ENCODE results near the gene GSTM4.

GSTM4 gene

DNA sequence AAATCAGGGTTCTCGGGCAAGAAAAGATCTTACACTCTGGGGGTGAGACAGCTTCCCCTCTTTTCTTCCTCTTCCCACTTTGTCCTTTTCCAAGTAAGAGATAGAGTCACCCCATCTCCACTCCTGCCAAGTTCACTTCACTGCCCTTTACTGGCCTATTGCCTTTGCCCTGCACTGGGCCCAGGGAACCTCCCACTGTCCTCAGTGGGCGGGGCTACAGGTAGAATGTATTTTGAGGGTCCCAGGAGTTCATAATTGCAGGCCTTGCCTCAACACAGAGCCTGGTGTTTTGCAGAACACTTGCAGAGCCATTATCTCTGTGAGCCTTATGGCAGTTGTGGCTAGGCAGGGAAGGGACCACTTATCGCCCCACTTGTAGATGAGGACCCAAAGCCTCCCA, 33.0 kb upstream of the GSTM4 start:
- intact Hi-C loops (cut with DNase I): loop anchor here (5.0 kb wide), 1 partner anchor 76 kb away; the partner anchor contains the start of gene GNAI3
- no peak for DNase-seq

DNA sequence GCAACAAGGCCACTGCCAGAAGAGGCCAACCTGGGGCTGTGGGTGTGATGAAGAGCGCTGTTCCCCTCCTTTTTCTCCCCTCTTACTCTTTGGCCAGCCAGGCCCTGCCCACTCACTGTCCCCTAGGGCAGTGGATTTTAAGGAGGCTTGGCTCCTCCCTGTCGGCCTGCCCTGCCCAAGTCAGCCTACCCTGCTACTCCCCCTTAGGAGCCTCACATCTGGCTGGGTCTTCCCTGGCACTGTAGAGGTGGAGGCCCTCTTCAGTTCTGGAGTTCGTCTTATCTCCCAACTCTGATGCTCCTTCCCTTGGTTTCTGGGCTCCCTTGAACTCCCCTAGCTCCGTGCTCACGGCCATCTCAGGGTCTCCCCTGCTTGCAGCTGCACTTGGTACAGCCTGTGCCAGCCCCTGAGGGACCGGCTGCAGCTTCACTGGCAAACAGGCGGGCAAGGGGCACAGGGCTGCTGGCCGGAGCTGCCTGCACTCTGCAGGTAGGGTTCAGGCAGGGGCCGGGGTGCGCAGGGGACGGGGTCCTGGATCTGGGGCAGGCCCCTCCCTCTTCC, 32.2 kb upstream of the GSTM4 start:
- peak in 16 of 42 donors; percentile 35 to 78 (median 56) for DNase-seq
- intact Hi-C loops (cut with DNase I): loop anchor here (5.0 kb wide), 1 partner anchor 76 kb away; the partner anchor contains the start of gene GNAI3

DNA sequence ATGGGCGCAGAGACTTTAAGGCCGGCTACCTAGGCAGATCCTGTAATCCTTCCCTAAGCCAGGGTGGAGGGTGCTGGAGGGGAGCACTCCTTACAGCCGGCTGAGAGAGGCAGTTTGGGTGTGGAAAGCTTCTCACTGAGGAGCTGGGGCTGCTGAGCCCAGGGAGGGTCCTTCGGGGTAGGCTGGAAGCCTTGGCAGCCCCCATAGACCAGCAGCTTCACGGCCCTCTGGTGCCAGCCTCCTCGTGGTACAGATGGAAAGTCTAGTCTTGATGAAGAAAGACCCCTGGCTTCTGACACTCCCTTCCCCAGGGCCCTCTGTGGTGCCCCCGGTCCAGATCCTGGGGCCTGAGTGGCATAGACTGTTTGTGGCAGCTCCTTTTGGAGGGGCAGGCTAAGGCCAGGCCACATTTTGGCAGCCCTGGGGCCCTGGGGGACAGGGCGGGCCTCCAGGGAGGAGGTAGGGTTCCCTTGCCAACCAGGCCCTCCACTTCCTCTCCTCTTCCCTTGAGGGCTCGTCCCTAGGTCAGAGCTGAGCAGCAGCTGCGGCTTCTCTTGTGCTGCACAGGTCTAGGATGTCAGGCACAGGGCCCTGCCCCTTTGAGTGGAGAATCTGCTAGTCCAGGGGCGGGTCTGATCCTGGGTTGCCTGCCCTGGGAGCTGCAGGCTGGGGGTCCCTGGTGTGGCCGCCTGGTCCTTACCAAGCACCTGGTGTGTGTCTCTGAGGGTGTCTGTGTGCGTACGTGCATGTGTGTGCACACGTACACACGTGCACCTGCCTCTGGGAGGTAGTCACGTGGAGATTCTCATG, 31.5 kb upstream of the GSTM4 start:
- intact Hi-C loops (cut with DNase I): loop anchor here (5.0 kb wide), 1 partner anchor 77 kb away; the partner anchor contains the start of gene GNAI3
- DNase-seq: peak in 1 of 42 donors; percentile 35

DNA sequence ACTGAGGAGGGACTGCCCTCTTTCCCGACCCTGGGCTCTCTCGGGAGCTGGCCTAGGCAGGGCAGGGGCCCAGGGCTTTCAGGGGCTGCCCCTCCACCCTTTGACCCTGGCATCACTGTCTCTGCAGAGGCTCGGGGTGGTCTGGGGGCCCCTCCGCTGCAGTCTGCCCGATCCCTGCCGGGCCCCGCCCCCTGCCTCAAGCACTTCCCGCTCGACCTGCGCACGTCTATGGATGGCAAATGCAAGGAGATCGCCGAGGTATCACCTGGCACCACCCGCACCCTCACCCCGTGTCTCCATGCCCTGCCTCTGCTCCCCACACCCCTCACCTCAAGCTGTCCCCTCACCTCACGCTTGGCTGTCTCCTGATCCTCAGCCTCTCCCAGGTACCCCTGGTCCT, 30.7 kb upstream of the GSTM4 start:
- DNase-seq: peak in 1 of 42 donors; percentile 34
- intact Hi-C loops (cut with DNase I): no loop called here

DNA sequence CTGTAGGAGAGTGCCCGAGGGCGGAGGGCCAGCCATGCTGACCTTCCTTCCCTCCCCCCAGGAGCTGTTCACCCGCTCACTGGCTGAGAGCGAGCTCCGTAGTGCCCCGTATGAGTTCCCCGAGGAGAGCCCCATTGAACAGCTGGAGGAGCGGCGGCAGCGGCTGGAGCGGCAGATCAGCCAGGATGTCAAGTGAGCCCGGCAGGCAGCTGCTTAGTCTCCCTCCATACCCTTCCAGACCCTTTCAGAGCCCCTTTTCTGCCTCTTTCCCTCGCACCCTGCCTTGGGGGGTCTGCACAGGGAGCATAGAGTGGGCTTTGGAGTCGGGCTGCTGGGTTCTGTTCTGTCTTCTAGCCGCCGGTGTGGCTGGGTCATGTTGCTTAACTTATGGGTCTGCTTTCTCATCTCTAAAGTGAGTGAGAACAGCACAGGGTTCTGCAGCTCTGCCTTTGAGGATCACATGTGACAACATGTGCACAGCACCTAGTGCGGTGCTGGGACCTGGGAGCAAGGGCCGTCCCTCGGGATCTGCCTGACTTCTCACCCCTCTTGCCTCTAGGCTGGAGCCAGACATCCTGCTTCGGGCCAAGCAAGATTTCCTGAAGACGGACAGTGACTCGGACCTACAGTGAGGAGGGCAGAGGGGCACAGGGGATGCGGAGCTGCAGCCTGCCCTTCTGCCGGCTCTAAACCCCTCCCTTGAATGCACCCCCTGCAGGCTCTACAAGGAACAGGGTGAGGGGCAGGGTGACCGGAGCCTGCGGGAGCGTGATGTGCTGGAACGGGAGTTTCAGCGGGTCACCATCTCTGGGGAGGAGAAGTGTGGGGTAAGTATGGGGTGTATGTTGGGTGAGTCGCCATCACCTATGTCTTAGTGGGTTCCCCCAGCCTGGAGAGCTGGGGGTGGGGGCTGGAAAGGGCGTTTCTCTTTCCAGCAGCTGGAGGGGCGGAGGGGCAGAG, 30.0 kb upstream of the GSTM4 start:
- peak in 3 of 42 donors; percentile 38 to 58 (median 57) for DNase-seq

DNA sequence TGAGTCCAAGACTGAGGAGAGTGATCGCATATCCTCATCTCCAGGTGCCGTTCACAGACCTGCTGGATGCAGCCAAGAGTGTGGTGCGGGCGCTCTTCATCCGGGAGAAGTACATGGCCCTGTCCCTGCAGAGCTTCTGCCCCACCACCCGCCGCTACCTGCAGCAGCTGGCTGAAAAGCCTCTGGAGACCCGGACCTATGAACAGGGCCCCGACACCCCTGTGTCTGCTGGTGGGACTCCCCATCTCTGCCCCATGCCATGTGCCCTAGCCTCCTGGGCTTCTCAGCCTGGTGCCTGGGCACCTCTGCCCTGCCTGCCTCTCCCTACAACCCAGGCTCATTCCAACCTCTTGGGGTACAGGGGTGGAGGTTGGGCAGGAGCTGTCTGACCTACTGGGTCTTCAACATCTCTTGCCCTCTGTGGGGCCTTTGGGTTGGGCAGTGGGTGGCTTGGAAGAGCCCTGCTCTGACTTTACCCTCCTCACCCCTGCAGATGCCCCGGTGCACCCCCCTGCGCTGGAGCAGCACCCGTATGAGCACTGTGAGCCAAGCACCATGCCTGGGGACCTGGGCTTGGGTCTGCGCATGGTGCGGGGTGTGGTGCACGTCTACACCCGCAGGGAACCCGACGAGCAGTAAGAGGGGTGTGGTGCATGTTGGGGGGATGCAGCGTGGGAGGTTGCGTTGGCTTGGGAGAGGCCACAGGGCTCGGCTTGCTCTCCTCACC, 29.1 kb upstream of the GSTM4 start:
- DNase-seq: peak in 1 of 42 donors; percentile 33
- intact Hi-C loops (cut with DNase I): no loop called here

More for the DNA sequence above, 30.0 kb upstream of the GSTM4 start:
- intact Hi-C loops (cut with DNase I): no loop called here

DNA sequence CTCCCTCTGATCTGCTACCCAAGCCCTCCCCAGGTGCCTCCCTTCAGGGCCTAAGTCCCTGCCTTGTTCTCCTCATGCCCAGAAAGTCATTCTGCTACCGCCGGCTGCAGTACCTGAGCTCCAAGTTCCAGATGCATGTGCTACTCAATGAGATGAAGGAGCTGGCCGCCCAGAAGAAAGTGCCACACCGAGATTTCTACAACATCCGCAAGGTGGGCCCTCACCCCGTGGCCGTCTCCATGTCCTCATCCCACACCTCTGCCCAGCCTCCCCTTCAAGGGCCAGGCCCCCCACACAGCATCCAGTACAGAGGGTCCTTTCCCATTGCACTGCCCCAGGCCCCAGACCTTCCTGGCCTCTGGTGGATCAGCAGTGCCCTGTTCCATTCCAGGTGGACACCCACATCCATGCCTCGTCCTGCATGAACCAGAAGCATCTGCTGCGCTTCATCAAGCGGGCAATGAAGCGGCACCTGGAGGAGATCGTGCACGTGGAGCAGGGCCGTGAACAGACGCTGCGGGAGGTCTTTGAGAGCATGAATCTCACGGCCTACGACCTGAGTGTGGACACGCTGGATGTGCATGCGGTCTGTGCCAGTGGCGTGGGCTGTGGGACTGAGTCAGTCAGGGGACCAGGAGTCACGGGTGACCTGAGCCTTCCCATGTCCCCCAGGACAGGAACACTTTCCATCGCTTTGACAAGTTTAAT, 28.1 kb upstream of the GSTM4 start:
- intact Hi-C loops (cut with DNase I): no loop called here
- no peak for DNase-seq

DNA sequence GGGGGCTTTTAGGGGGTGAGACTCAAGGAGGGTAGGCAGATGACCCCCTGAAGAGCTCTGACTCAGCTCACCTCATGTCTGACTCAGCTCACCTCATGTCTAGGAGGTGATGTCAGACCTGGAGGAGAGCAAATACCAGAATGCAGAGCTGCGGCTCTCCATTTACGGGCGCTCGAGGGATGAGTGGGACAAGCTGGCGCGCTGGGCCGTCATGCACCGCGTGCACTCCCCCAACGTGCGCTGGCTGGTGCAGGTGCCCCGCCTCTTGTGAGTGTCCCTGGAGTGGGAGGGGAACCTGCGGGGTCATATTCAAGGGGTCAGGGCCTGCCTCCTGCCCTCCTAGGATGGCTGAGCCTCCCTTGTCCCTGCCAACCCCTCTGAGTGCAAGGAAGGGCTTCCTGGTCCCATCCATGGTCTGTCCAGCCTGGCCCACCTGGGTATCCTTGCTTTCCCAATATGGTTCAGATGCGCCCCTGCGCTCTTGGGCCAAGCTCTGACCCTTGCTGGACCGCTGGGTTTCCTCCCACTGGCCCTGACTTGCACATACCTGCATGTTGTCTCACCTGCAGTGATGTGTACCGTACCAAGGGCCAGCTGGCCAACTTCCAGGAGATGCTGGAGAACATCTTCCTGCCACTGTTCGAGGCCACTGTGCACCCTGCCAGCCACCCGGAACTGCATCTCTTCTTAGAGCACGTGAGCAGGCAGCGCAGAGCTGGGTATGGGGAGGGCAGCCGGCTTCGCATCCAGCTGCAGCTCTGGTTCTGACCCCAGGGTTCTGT, 27.2 kb upstream of the GSTM4 start:
- peak in 35 of 42 donors; percentile 42 to 91 (median 74) for DNase-seq
- intact Hi-C loops (cut with DNase I): no loop called here

DNA sequence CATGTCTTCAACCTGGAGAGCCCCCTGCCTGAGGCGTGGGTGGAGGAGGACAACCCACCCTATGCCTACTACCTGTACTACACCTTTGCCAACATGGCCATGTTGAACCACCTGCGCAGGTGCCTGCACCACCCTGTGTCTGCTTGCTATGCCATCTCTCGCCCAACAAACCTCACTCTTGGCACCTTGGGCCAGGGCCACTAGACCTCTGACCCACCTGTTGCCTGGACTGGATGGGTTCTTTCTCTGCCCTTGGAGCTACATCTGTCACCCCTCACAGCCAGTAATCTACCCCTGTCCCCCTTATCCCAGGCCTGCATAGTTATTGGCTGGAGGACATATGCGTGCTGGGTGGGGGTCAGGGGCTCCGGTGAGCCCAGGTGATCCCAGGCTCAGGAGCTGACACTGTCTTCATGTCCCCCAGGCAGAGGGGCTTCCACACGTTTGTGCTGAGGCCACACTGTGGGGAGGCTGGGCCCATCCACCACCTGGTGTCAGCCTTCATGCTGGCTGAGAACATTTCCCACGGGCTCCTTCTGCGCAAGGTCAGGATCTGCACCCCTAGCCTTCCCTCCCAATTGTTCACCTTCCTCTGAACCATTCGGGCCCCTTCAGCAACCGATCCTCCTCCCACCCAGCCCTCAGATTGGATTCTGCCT, 26.4 kb upstream of the GSTM4 start:
- intact Hi-C loops (cut with DNase I): no loop called here
- no peak for DNase-seq

DNA sequence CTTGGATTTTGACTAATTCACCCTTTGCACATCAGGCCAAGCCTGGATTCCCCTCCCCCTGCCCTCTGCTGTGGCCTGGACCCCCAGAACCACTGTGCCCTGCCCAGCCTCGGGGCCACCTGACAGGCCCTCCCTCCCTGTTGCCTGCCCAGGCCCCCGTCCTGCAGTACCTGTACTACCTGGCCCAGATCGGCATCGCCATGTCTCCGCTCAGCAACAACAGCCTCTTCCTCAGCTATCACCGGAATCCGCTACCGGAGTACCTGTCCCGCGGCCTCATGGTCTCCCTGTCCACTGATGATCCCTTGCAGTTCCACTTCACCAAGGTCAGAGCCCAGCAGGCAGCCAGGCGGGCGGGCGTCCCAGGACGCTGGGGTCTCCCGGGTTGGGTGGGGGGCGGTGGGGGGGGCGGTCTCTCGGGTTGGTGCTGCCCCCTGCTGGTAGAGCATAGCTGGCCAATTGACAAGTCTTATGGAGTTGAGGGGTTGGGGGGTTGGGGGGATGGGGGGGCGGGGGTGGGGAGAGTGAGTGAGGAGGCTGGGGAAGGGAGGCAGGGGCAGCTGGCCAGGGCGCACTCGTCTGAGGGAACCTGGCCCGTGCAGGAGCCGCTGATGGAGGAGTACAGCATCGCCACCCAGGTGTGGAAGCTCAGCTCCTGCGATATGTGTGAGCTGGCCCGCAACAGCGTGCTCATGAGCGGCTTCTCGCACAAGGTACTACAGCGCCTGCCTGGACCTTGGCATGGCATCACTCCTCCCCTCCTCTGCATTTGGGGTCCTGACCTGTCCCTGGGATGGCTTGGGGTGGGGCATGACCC, 25.6 kb upstream of the GSTM4 start:
- intact Hi-C loops (cut with DNase I): no loop called here
- peak in 2 of 42 donors; percentile 55 to 75 for DNase-seq

DNA sequence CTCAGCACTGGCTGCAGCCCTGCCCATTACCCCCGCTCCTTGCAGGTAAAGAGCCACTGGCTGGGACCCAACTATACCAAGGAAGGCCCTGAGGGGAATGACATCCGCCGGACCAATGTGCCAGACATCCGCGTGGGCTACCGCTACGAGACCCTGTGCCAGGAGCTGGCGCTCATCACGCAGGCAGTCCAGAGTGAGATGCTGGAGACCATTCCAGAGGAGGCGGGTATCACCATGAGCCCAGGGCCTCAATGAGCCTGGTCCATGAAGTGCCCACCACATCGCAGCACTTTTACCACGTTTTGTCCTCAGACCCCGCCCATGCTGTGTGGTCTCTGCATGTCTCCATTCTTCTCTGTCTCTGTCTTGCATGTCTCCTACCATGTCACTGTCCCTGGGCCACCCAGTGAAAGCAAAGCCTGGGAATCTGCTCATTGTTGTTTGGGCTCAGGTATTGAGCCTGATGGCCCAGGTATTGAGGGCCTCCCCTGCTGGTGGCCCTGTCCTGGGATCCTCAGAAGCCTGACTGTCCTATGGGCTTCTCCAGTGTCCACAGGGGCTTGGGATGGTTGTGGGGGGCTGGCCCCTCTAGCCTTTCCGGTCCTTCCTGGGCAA, 24.9 kb upstream of the GSTM4 start:
- intact Hi-C loops (cut with DNase I): no loop called here
- peak in 1 of 42 donors; percentile 28 for DNase-seq

DNA sequence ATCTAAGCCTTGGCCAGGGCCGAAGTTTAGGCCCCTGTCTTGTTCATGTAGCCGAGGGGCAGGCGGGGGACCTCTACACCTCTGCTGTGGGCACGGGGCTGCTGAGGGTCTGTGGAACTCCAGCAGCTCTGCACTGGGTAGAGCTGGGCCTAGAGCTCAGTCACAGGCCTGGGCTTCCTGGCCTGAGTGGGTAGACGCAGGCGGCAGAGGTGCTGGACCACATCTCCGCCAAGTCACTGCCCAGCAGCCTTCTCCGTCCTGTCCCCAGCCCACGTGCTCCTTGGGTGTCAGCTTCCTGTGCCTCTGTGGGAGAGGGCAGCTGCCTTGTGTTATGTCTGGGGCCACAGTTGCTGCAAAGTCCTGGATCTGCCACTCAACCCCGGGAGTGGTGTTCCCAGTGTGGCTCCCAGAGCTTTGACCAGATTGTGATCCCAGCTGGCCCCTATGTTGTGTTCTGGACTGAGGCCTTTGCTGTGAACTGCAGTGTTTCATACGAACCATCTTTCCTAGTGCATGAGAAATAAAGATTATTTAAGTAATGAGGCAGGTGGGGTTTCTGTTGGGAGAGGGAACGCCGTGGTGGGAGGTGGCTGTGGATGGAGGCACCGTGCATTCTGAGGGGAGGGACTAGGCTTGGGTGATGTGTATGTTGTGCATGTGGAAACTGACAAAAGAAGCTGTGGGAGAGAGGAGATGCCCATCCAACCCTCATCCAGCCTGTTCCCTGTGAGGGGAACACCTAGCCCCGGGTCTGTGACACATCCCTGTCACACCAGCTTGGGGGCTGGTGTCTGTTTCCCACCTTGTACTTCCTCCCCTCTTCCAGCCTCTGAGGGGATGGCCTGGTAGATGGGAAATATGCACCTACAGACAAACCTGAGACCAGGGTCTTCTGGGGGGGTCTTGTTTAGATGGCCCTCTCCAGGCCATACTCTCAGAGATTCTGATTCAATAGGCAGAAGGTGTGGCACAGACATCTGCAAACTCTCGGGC, 24.1 kb upstream of the GSTM4 start:
- intact Hi-C loops (cut with DNase I): no loop called here
- DNase-seq: peak in 2 of 42 donors; percentile 36 to 39

DNA sequence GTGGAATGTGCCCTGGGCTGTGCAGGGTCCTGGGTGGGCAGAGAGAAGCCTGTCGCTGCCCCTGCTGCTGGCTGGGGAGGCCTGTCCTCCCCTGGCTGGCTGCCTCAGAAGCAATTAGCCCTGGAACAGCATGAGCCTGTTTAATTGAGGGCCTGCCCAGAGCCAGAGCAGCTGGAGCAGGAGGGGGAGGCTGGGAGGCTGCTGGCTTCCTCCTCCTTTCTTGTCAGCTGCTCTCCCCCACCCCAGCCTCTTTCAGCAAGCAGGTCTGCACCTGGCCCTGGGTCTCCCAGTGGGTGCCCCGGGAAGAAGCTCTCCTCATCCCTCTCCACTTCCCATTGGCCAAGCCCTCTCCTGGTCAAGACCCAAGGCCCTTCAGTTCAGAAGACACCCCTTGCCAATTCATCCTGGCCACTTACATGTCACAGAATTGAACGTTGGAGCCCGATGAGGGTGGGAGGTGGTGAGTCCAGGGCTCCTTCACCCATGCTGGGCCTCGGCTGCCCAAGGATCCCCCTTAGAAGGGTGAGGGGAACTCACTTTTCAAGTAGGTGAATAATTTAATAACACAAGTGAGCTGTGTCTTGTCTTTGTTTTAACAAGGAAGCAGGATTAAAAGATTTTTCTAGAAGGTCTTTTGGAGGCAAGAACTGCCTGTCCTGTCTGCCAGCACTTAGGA, 23.1 kb upstream of the GSTM4 start:
- peak in 37 of 42 donors; percentile 44 to 84 (median 70) for DNase-seq
- intact Hi-C loops (cut with DNase I): no loop called here

DNA sequence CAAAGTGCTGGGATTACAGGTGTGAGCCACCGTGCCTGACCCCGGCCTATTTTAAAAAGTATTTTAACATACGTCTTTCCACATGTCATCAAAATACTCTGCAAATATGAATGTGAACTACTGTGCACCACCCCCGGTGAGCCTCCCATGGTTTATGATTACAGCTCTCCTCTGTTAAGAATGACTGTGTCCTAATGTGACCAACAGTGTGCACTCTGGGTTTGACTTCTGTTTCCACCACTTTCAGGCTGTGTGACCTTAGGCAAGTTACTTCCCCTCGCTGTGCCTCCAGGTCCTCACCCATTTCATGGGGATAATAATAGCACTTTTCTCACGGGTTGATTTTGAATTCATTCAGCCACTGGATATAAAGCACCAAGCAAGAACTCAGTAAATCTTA, 21.6 kb upstream of the GSTM4 start:
- peak in 4 of 42 donors; percentile 11 to 35 (median 25) for DNase-seq
- intact Hi-C loops (cut with DNase I): no loop called here
